HG02759 (cell line): Measurements from ENCODE around the gene SYNE1.
A peak's percentile ranks its signal among the peaks of the same experiment; 100 is the strongest.
"Not testable (repeated sequence)": the region's sequence is repeated elsewhere in the genome, so short reads cannot be mapped to it uniquely, and the experiment has no call there.

Experiments used
- ATAC-seq: cut with Tn5 transposase; IDR thresholded peaks from one replicate; pipeline ENCODE4 v1.9.1; 2021; ENCODE audit warnings: mild to moderate bottlenecking, moderate library complexity; ENCODE audit not compliant: unreplicated experiment

Gene SYNE1

GRCh38 chr6:152572338-152573088 lies 64.6 kb downstream of the SYNE1 start:
- ATAC-seq = no peak

GRCh38 chr6:152571943-152572337 lies 65.2 kb downstream of the SYNE1 start:
- no peak for ATAC-seq

- ATAC-seq = no peak
These were observed 66.1 kb downstream of the SYNE1 start for GRCh38 chr6:152571089-152571488.

GRCh38 chr6:152566103-152566875 lies 70.9 kb downstream of the SYNE1 start:
- ATAC-seq = no peak

GRCh38 chr6:152563177-152563576 lies 74.0 kb downstream of the SYNE1 start:
- no peak for ATAC-seq

GRCh38 chr6:152558798-152559197 lies 78.4 kb downstream of the SYNE1 start:
- ATAC-seq = not testable (repeated sequence)

GRCh38 chr6:152557502-152557901 lies 79.7 kb downstream of the SYNE1 start:
- ATAC-seq = no peak

- no peak for ATAC-seq
These were observed 82.3 kb downstream of the SYNE1 start for GRCh38 chr6:152554851-152555250.

GRCh38 chr6:152552616-152553209 lies 84.4 kb downstream of the SYNE1 start:
- peak; percentile 94 for ATAC-seq

GRCh38 chr6:152543519-152543918 lies 93.6 kb downstream of the SYNE1 start:
- no peak for ATAC-seq

- no peak for ATAC-seq
These were observed 96.8 kb downstream of the SYNE1 start for GRCh38 chr6:152540381-152540780.

- ATAC-seq = no peak
These were observed 102.6 kb downstream of the SYNE1 start for GRCh38 chr6:152534541-152534940.

GRCh38 chr6:152532556-152533422 lies 104.4 kb downstream of the SYNE1 start:
- ATAC-seq = no peak

- ATAC-seq = no peak
These were observed 105.5 kb downstream of the SYNE1 start for GRCh38 chr6:152531659-152532058.

- ATAC-seq = no peak
These were observed 107.8 kb downstream of the SYNE1 start for GRCh38 chr6:152529369-152529768.

- ATAC-seq = not testable (repeated sequence)
These were observed 123.0 kb downstream of the SYNE1 start for GRCh38 chr6:152514120-152514519.

GRCh38 chr6:152509916-152510315 lies 127.2 kb downstream of the SYNE1 start:
- no peak for ATAC-seq

GRCh38 chr6:152508477-152508876 lies 128.7 kb downstream of the SYNE1 start:
- ATAC-seq = no peak

- ATAC-seq = no peak
These were observed 133.6 kb downstream of the SYNE1 start for GRCh38 chr6:152503546-152503945.

GRCh38 chr6:152502421-152503188 lies 134.6 kb downstream of the SYNE1 start:
- ATAC-seq = no peak
